Natural killer cell (primary cell): ENCODE data around the gene ADSS1. TPM values are rescaled to one million over a fixed set of nuclear protein-coding genes. Genes with fewer than 3 reads are reported as not detected.
A peak's percentile ranks its signal among the peaks of the same experiment; 100 is the strongest.

ENCODE experiments used
- ATAC-seq, 3 donors: fragments of 150-1000 bp in 2 of 3; fragments of 200-7000 bp in 1 of 3; cut with Tn5 transposase; 1 replicate in 1 of 3; 2 replicates in 2 of 3; pipeline ENCODE4 v1.10.0; 2021; ENCODE audit warnings: mild to moderate bottlenecking in 2 of 3, moderate library complexity in 2 of 3
- DNase-seq, 2 donors: peaks; one replicate each; pipeline versions ENCODE4 v3.0.0 to v3.0.0-alpha.2; 2013 to 2021; ENCODE audit warnings: mixed read lengths in 1 of 2
- H3K27ac ChIP-seq: one replicate; pipeline ENCODE4 v1.5.1; 2013; ENCODE audit warnings: mild to moderate bottlenecking, low read length
- H3K27me3 ChIP-seq: one replicate; pipeline ENCODE4 v1.6.1; 2013; ENCODE audit warnings: low read length; ENCODE audit not compliant: control insufficient read depth, insufficient read depth
- H3K36me3 ChIP-seq: one replicate; pipeline ENCODE4 v1.6.1; 2013; ENCODE audit warnings: low read length; ENCODE audit not compliant: control insufficient read depth, insufficient read depth
- H3K4me1 ChIP-seq: one replicate; pipeline ENCODE4 v1.6.1; 2013; ENCODE audit warnings: low read length; ENCODE audit not compliant: control insufficient read depth, insufficient read depth
- H3K4me3 ChIP-seq: one replicate; pipeline ENCODE4 v1.5.1; 2013; ENCODE audit warnings: low read length
- H3K9me3 ChIP-seq: one replicate; pipeline ENCODE4 v1.6.1; 2013; ENCODE audit warnings: low read length; ENCODE audit not compliant: control insufficient read depth, insufficient read depth
- H3K27ac Mint-ChIP-seq, 2 donors: one replicate each; pipeline ENCODE4 v1.8.0; 2022; ENCODE audit warnings: mild to moderate bottlenecking in 2 of 2, mixed read lengths in 2 of 2, moderate library complexity in 1 of 2
- H3K27me3 Mint-ChIP-seq, 2 donors: one replicate each; pipeline ENCODE4 v1.8.0; 2022; ENCODE audit warnings: low read depth in 2 of 2, mixed read lengths in 2 of 2
- H3K36me3 Mint-ChIP-seq: one replicate; pipeline ENCODE4 v1.8.0; 2022; ENCODE audit warnings: mixed read lengths
- H3K4me1 Mint-ChIP-seq, 2 donors: one replicate each; pipeline ENCODE4 v1.8.0; 2022; ENCODE audit warnings: mixed read lengths in 2 of 2
- H3K4me3 Mint-ChIP-seq: one replicate; pipeline ENCODE4 v1.8.0; 2022; ENCODE audit warnings: mild to moderate bottlenecking, moderate library complexity, mixed read lengths
- H3K9me3 Mint-ChIP-seq, 2 donors: one replicate each; pipeline ENCODE4 v1.8.0; 2022; ENCODE audit warnings: mixed read lengths in 2 of 2
- CTCF ChIP-seq: fragments of 200-600 bp; IDR thresholded peaks from one replicate; pipeline ENCODE4 v1.8.0; 2022; ENCODE audit warnings: antibody characterized with exemption
- WGBS: methylation state at CpG from one replicate; pipeline ENCODE4 v1.1.7; 2013; ENCODE audit warnings: missing lambda C conversion rate; ENCODE audit not compliant: insufficient coverage; 5-methylcytosine and 5-hydroxymethylcytosine counted together
- intact Hi-C: fragments of 100-400 bp; cut with micrococcal nuclease; formaldehyde crosslinking; loops from one replicate; pipeline ENCODE4 v1.14.2; 2022
- total RNA-seq, 4 donors: library from RNA; stranded (reverse); fragments of 120-200 nt in 1 of 4; gene quantifications; one replicate each; pipeline versions ENCODE4 v1.2.3 to v1.2.4, GENCODE V29; 2013 to 2022

The ADSS1 gene
- total RNA-seq, 3 donors from 2014 or later (not counting 1 experiment from before 2014, with no cell fraction given), result 2.1 to 2.7 (median 2.5) TPM

DNA sequence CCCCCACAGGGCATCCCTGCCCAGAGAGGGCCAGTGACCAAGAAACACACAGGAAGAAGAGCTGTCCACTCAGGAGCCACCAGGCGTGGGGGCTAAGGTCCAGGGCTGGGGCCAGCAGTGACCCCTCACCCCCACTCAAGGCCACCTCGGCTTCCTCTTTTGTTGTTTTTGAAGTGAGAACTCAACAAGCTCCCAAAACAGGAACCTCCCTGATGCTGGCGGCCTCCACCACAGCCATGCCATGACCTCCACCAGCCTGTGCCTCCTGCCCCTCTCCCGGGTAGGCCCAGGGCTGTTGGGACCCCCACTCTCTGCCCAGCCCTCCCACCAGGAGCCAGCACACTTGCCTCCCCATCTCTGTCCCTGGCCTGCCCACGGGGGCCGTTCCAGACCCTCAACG lies 63.7 kb downstream of the ADSS1 start:
- TF ChIP-seq CTCF, result no peak
- Mint-ChIP-seq H3K4me1 (peaks cover 0 to 51% of the 10 kb centered on the region in 2 donors), H3K9me3 (no peaks in the 10 kb centered on the region), H3K27ac (peak overlapping the region in 1 of 2 donors; percentile 51), H3K36me3 (no peaks in the 10 kb centered on the region), H3K27me3 (no peaks in the 10 kb centered on the region), H3K4me3 (no peak overlapping the region)
- Histone ChIP-seq H3K4me3 (no peak overlapping the region), H3K4me1 (peaks cover 53% of the 10 kb centered on the region), H3K27ac (no peak overlapping the region), H3K9me3 (no peaks in the 10 kb centered on the region), H3K27me3 (no peaks in the 10 kb centered on the region), H3K36me3 (peaks cover 30% of the 10 kb centered on the region)
- ATAC-seq (no peak), DNase-seq (no peak)
- intact Hi-C loops, result no loop called here
- WGBS, result 83% methylated on average over 7 of the region's 7 CpGs

DNA sequence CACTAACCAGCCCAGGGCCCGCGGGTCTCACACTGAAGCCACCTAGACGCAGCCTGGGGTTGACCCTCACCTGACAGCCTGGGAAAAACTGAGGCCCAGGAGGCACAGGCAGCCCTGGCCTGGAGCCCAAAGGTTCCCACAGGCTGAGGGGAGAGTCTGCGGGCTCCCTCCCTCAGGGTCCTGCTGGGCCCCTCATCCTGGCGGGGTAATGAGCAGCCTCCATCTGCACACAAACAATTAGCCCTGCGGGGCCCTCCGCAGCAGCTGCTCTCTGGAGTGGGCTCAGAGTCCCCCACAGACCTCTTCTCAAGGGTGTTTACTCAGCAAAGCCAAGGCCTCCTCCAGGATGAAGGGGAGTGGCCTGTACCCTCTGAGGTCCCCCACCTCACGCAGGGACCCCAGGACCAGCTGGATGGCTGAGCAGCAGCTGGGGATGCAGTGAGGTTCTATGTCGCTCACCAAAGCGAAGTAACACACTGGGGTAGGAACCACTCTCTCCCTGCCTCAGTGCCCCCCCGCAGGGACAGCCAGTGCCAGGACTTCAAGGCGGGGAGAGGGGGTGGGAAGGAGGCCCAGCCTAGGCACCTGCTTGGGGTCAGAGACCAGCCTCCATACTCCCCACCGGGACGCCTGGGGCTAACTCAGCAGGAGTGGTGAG lies 64.3 kb downstream of the ADSS1 start:
- ATAC-seq (no peak), DNase-seq (no peak)
- H3K27me3 ChIP-seq, result no peaks in the 10 kb centered on the region
- H3K27ac Mint-ChIP-seq, result peak overlapping the region in 1 of 2 donors; percentile 51
- no peaks in the 10 kb centered on the region for H3K9me3 Mint-ChIP-seq
- no peak overlapping the region for H3K27ac ChIP-seq
- peaks cover 4 to 56% of the 10 kb centered on the region in 2 donors for H3K4me1 Mint-ChIP-seq
- no peak overlapping the region for H3K4me3 ChIP-seq
- TF ChIP-seq CTCF, result no peak
- no peaks in the 10 kb centered on the region for H3K36me3 Mint-ChIP-seq
- no peak overlapping the region for H3K4me3 Mint-ChIP-seq
- intact Hi-C loops, result no loop called here
- H3K27me3 Mint-ChIP-seq, result no peaks in the 10 kb centered on the region
- WGBS, result 95% methylated on average over 13 of the region's 14 CpGs
- H3K9me3 ChIP-seq, result no peaks in the 10 kb centered on the region
- peaks cover 30% of the 10 kb centered on the region for H3K36me3 ChIP-seq
- H3K4me1 ChIP-seq, result peaks cover 58% of the 10 kb centered on the region

DNA sequence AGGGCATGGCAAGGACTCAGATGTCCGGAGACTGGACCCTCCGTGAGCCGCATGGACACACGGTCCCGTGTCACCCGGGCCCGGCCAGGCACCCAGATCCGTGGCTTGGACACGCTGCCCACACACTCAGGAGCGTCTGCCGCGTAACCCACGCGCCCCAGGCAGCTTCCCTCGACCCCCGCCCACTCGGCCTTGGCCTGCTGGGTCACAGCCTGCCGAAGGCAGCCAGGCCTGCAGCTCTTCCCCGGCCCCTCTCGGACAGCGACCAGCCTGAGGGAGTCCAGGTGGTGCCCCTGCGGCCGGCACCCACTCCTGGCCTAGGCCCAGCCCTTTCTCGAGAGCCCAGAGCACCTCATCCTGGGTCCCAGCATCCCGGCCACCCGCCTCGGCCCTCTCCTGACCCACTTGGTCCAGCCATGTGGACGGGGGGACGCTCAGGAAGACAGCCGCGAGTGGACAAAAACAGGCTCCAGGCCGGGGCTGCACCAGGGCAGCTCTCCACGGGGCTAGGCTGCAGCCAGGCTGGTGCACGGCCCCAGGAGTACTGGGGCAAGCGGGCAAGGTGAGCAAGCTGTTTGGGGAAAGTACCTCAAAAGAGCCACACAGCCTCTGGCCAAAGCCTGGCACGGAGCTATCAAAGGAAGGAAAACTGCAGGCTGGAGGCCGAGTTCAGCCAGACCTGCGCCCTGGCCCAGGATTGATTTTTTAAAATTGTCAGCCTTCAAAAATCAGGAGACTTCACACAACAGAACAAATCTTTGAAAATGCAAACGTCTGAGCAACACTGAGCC lies 65.0 kb downstream of the ADSS1 start:
- Mint-ChIP-seq H3K9me3 (no peaks in the 10 kb centered on the region), H3K4me3 (no peak overlapping the region), H3K36me3 (no peaks in the 10 kb centered on the region), H3K27me3 (no peaks in the 10 kb centered on the region), H3K4me1 (peaks cover 12 to 64% of the 10 kb centered on the region in 2 donors), H3K27ac (no peak overlapping the region)
- no peaks in the 10 kb centered on the region for H3K27me3 ChIP-seq
- 94% methylated on average over 39 of the region's 39 CpGs for WGBS
- peaks cover 30% of the 10 kb centered on the region for H3K36me3 ChIP-seq
- DNase-seq, result no peak
- no peak for ATAC-seq
- peaks cover 66% of the 10 kb centered on the region for H3K4me1 ChIP-seq
- no peak for TF ChIP-seq CTCF
- no peaks in the 10 kb centered on the region for H3K9me3 ChIP-seq
- no peak overlapping the region for H3K27ac ChIP-seq
- H3K4me3 ChIP-seq, result no peak overlapping the region
- intact Hi-C loops, result no loop called here
